Stimulated activated CD4-positive, alpha-beta T cell treated with anti-CD3 and anti-CD28 coated beads, Interleukin-4, amount 100 ng/mL, for 48 hours (primary cell): ENCODE data around the gene CDC25C.
A peak's percentile ranks its signal among the peaks of the same experiment; 100 is the strongest.
"Not testable (repeated sequence)": the region's sequence is repeated elsewhere in the genome, so short reads cannot be mapped to it uniquely, and the experiment has no call there.

Source experiments
- DNase-seq, 2 donors: peaks; one replicate each; pipeline ENCODE4 v3.0.0-alpha.2; 2020; ENCODE audit warnings: low read depth in 2 of 2

Gene CDC25C

GRCh38 chr5:138276402-138277054 lies 55.1 kb downstream of the CDC25C start:
- DNase-seq = no peak

GRCh38 chr5:138275895-138276294 lies 55.7 kb downstream of the CDC25C start:
- no peak for DNase-seq

- no peak for DNase-seq
Observed at GRCh38 chr5:138275379-138275782, 56.2 kb downstream of the CDC25C start.

GRCh38 chr5:138274189-138274853 lies 57.3 kb downstream of the CDC25C start, which contains the start of gene GFRA3:
Gene GFRA3 (minus strand): TSS chr5:138274621. CDS start chr5:138274424, 197 bp downstream.
- no peak for DNase-seq

- DNase-seq = no peak
Observed at GRCh38 chr5:138273834-138274188, 57.8 kb downstream of the CDC25C start.

- DNase-seq = no peak
Observed at GRCh38 chr5:138272681-138273080, 58.9 kb downstream of the CDC25C start.

- no peak for DNase-seq
Observed at GRCh38 chr5:138271281-138271680, 60.3 kb downstream of the CDC25C start.

- no peak for DNase-seq
Observed at GRCh38 chr5:138264183-138264582, 67.4 kb downstream of the CDC25C start.

GRCh38 chr5:138263581-138263980 lies 68.0 kb downstream of the CDC25C start:
- DNase-seq = no peak

- no peak for DNase-seq
Observed at GRCh38 chr5:138258704-138259292, 72.8 kb downstream of the CDC25C start.

GRCh38 chr5:138257583-138257982 lies 74.0 kb downstream of the CDC25C start:
- DNase-seq = no peak

- no peak for DNase-seq
Observed at GRCh38 chr5:138252944-138253343, 78.7 kb downstream of the CDC25C start.

GRCh38 chr5:138247800-138248199 lies 83.8 kb downstream of the CDC25C start:
- DNase-seq = not testable (repeated sequence)

- no peak for DNase-seq
Observed at GRCh38 chr5:138246822-138247221, 84.8 kb downstream of the CDC25C start.

GRCh38 chr5:138246334-138246733 lies 85.3 kb downstream of the CDC25C start:
- DNase-seq = no peak

- DNase-seq = no peak
Observed at GRCh38 chr5:138245717-138246116, 85.9 kb downstream of the CDC25C start.

- DNase-seq = no peak
Observed at GRCh38 chr5:138243794-138244193, 87.8 kb downstream of the CDC25C start.

GRCh38 chr5:138241688-138242571 lies 89.7 kb downstream of the CDC25C start:
- DNase-seq = no peak

GRCh38 chr5:138240650-138241385 lies 90.8 kb downstream of the CDC25C start:
- peak in 1 of 2 donors; percentile 7 for DNase-seq

GRCh38 chr5:138238034-138238433 lies 93.6 kb downstream of the CDC25C start:
- no peak for DNase-seq
